OCI-LY3 (cell line): Measurements from ENCODE around the gene SDK2.

Experiments used
- EZH2phosphoT487 ChIP-seq: fragments of 200-600 bp; shearing (Covaris generic); IDR thresholded peaks from 2 replicates; pipeline ENCODE4 v1.6.1; 2018; ENCODE audit warnings: antibody characterized with exemption, mixed run types, low read depth
- TF ChIP-seq, protein P1 (sequence below): fragments of 200-600, 300-600 bp; sonication (generic); IDR thresholded peaks from 2 replicates; pipeline ENCODE4 v1.5.1; 2014; ENCODE audit warnings: antibody characterized with exemption, low read length, low read depth

DNA sequence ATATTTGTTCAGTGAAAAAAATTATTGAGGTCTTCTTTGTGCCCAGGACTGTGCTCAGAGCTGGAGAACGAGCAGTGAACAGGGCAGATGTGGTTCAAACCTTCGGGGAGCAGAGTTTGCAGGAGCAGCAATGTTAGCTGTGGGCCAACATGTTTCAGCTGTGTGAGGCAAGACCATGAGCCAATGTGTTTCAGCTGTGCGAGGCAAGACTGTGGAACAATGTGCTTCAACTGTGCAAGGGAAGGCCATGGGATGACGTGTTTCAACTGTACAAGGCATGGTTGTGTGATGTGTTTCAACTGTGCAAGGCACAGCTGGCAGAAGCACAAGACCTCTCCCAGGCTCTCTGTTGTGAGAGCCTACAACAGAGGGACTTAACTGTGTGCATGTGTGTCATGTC lies 35.2 kb upstream of the SDK2 start:
- TF ChIP-seq, protein P1, sequence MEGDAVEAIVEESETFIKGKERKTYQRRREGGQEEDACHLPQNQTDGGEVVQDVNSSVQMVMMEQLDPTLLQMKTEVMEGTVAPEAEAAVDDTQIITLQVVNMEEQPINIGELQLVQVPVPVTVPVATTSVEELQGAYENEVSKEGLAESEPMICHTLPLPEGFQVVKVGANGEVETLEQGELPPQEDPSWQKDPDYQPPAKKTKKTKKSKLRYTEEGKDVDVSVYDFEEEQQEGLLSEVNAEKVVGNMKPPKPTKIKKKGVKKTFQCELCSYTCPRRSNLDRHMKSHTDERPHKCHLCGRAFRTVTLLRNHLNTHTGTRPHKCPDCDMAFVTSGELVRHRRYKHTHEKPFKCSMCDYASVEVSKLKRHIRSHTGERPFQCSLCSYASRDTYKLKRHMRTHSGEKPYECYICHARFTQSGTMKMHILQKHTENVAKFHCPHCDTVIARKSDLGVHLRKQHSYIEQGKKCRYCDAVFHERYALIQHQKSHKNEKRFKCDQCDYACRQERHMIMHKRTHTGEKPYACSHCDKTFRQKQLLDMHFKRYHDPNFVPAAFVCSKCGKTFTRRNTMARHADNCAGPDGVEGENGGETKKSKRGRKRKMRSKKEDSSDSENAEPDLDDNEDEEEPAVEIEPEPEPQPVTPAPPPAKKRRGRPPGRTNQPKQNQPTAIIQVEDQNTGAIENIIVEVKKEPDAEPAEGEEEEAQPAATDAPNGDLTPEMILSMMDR: no peak
- TF ChIP-seq EZH2phosphoT487: no peak
